Liver (tissue), 9 donors: ENCODE results near the gene CES1. TPM values are rescaled to one million over a fixed set of nuclear protein-coding genes. Genes with fewer than 3 reads are reported as not detected.

ENCODE experiments used
- DNase-seq: peaks from one replicate; pipeline ENCODE4 v3.0.0-alpha.2; 2017; ENCODE audit warnings: low spot score
- H3K27ac ChIP-seq, 2 donors: one replicate each; pipeline ENCODE4 v1.7.0; 2013; ENCODE audit warnings: inconsistent platforms in 2 of 2, low read length in 2 of 2, control low read depth in 1 of 2, low read depth in 1 of 2, mild to moderate bottlenecking in 1 of 2
- H3K27me3 ChIP-seq, 4 donors: one replicate each; pipeline versions ENCODE4 v1.6.1 to v1.7.0; 2013; ENCODE audit warnings: low read length in 3 of 4, inconsistent platforms in 1 of 4, mild to moderate bottlenecking in 1 of 4, moderate library complexity in 1 of 4; ENCODE audit not compliant: control insufficient read depth in 4 of 4, insufficient read depth in 4 of 4
- H3K36me3 ChIP-seq, 4 donors: one replicate each; pipeline versions ENCODE4 v1.6.1 to v1.7.0; 2013; ENCODE audit warnings: low read length in 3 of 4, mild to moderate bottlenecking in 3 of 4, low read depth in 1 of 4, moderate library complexity in 1 of 4; ENCODE audit not compliant: control insufficient read depth in 4 of 4, insufficient read depth in 3 of 4
- H3K4me1 ChIP-seq, 4 donors: one replicate each; pipeline versions ENCODE4 v1.6.1 to v1.7.0; 2013; ENCODE audit warnings: low read length in 3 of 4, mild to moderate bottlenecking in 3 of 4, moderate library complexity in 1 of 4; ENCODE audit not compliant: control insufficient read depth in 4 of 4, insufficient read depth in 4 of 4
- H3K4me3 ChIP-seq, 3 donors: one replicate each; pipeline versions ENCODE4 v1.6.1 to v1.7.0; 2013; ENCODE audit warnings: low read length in 3 of 3, control low read depth in 1 of 3, low read depth in 1 of 3, mild to moderate bottlenecking in 1 of 3
- H3K9ac ChIP-seq, 2 donors: one replicate each; pipeline ENCODE4 v1.7.0; 2013; ENCODE audit warnings: low read length in 2 of 2, mild to moderate bottlenecking in 2 of 2, moderate library complexity in 2 of 2, control low read depth in 1 of 2, low read depth in 1 of 2
- H3K9me3 ChIP-seq, 4 donors: one replicate each; pipeline versions ENCODE4 v1.6.1 to v1.7.0; 2013; ENCODE audit warnings: low read length in 3 of 4; ENCODE audit not compliant: control insufficient read depth in 4 of 4
- CTCF ChIP-seq: fragments of 150-350 bp; IDR thresholded peaks from 2 replicates; pipeline ENCODE4 v1.5.1; 2017; ENCODE audit warnings: improper control_type of control experiment, low read depth, low read length; ENCODE audit not compliant: missing input control
- FOXA1 ChIP-seq: IDR thresholded peaks from 2 replicates; pipeline ENCODE4 v1.6.1; 2016; ENCODE audit warnings: antibody characterized with exemption
- GABPA ChIP-seq, 2 donors: IDR thresholded peaks in 1 of 2; conservative IDR thresholded peaks in 1 of 2; 2 replicates each; pipeline ENCODE4 v1.6.1; 2016; ENCODE audit warnings: antibody characterized with exemption in 2 of 2, mild to moderate bottlenecking in 1 of 2, moderate library complexity in 1 of 2
- HNF4G ChIP-seq: IDR thresholded peaks from 2 replicates; pipeline ENCODE4 v1.6.1; 2016; ENCODE audit warnings: antibody characterized with exemption
- JUND ChIP-seq, 2 donors: IDR thresholded peaks; 2 replicates each; pipeline ENCODE4 v1.6.1; 2016; ENCODE audit warnings: antibody characterized with exemption in 2 of 2
- NR2F2 ChIP-seq: IDR thresholded peaks from 2 replicates; pipeline ENCODE4 v1.6.1; 2016; ENCODE audit warnings: antibody characterized with exemption
- RAD21 ChIP-seq, 2 donors: IDR thresholded peaks; 2 replicates each; pipeline ENCODE4 v1.6.1; 2016; ENCODE audit warnings: antibody characterized with exemption in 2 of 2, mild to moderate bottlenecking in 2 of 2
- RXRA ChIP-seq, 2 donors: IDR thresholded peaks; 2 replicates each; pipeline ENCODE4 v1.6.1; 2017 to 2018; ENCODE audit warnings: antibody characterized with exemption in 2 of 2, mild to moderate bottlenecking in 1 of 2
- SP1 ChIP-seq: IDR thresholded peaks from 2 replicates; pipeline ENCODE4 v1.6.1; 2018; ENCODE audit warnings: antibody characterized with exemption, mild to moderate bottlenecking
- TAF1 ChIP-seq: conservative IDR thresholded peaks from 2 replicates; pipeline ENCODE4 v1.6.1; 2016; ENCODE audit warnings: antibody characterized with exemption, mild to moderate bottlenecking
- YY1 ChIP-seq: IDR thresholded peaks from 2 replicates; pipeline ENCODE4 v1.6.1; 2016; ENCODE audit warnings: antibody characterized with exemption, mild to moderate bottlenecking
- WGBS: extraction: QIAGEN DNeasy Blood & Tissue Kit; methylation state at CpG from one replicate; pipeline ENCODE4 v1.1.7; 2013; 5-methylcytosine and 5-hydroxymethylcytosine counted together
- polyA plus RNA-seq, 2 donors: library from polyadenylated mRNA; stranded (reverse) in 1 of 2; unstranded in 1 of 2; fragments of 200-250 nt in 1 of 2; fragments of >200 nt in 1 of 2; fragmentation: Nextera tagmentation in 1 of 2; extraction: Ambion mirVana in 1 of 2; gene quantifications; one replicate each; pipeline versions ENCODE4 v1.2.1 to v1.2.3, GENCODE V29; 2013 to 2015
- total RNA-seq, 2 donors: library from RNA; depleted of rRNA; stranded (reverse); fragments of >200 nt; gene quantifications; one replicate each; pipeline ENCODE4 v1.2.3, GENCODE V29; 2014
- TF ChIP-seq, protein P1 (sequence below): IDR thresholded peaks from 2 replicates; pipeline ENCODE4 v1.6.1; 2016; ENCODE audit warnings: antibody characterized with exemption
- TF ChIP-seq, protein P2 (sequence below): IDR thresholded peaks from 2 replicates; pipeline ENCODE4 v1.6.1; 2016; ENCODE audit warnings: antibody characterized with exemption
- TF ChIP-seq, protein P3 (sequence below): IDR thresholded peaks from 2 replicates; pipeline ENCODE4 v1.6.1; 2016; ENCODE audit warnings: antibody characterized with exemption, mild to moderate bottlenecking
- TF ChIP-seq, protein P4 (sequence below): IDR thresholded peaks from 2 replicates; pipeline ENCODE4 v1.6.1; 2016; ENCODE audit warnings: antibody characterized with exemption
- donor health status: healthy.
- donor health status: healthy.
- donor health status: healthy.
- donor health status: healthy.
- donor health status: healthy.

Gene CES1
- total and polyA plus RNA-seq, 4 donors, result 8.4 to 1,773 (median 546) TPM

GRCh38 chr16:55849536-55849935 is 16.6 kb upstream of the CES1 start (continued):
- no peak for TF ChIP-seq CTCF
- TF ChIP-seq, protein P1, sequence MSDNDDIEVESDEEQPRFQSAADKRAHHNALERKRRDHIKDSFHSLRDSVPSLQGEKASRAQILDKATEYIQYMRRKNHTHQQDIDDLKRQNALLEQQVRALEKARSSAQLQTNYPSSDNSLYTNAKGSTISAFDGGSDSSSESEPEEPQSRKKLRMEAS, result no peak
- TF ChIP-seq, protein P2, sequence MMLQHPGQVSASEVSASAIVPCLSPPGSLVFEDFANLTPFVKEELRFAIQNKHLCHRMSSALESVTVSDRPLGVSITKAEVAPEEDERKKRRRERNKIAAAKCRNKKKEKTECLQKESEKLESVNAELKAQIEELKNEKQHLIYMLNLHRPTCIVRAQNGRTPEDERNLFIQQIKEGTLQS, result no peak

DNA sequence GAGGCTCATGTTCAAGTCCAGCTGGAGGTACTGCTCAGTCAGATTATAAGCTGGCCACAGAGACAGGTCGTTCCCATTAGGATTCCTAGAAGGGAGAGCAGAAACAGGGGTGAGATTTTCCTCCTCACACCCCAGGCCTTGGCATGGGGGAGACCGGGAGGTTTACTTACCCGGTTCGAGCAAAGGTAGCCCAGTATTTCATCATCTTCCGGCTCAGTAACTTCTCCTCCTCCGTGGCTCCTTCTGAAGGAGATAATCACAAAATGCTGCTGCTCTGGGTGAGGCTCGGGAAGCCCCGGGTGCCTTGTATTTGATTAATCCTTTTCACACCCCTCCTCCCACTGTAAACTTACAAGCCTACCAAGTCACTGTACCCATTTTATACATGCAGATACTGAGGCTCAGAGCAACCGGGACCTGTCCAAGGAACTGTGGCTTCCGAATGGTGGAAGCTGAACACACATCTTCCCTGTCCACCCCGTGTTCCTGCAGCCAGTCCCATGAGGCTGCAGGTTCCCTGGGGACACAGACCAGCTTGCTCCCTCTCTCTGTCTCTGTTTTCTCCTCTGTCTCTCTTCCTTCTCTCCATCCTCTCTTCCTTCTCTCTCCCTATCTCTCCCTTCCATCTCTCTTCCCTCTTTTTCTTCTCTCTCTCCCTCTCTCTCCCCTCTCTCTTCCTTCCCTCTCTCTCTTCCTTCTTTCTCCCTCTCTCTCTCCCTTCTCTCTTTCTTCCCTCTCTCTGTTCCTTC is 13.9 kb upstream of the CES1 start:
- Histone ChIP-seq H3K36me3 (no peaks in the 10 kb centered on the region), H3K4me1 (no peaks in the 10 kb centered on the region), H3K27ac (no peak overlapping the region), H3K4me3 (no peak overlapping the region), H3K27me3 (no peaks in the 10 kb centered on the region), H3K9ac (no peak overlapping the region), H3K9me3 (no peaks in the 10 kb centered on the region)
- DNase-seq, result no peak
- 36% methylated on average over 11 of the region's 11 CpGs for WGBS
- TF ChIP-seq, protein P3, sequence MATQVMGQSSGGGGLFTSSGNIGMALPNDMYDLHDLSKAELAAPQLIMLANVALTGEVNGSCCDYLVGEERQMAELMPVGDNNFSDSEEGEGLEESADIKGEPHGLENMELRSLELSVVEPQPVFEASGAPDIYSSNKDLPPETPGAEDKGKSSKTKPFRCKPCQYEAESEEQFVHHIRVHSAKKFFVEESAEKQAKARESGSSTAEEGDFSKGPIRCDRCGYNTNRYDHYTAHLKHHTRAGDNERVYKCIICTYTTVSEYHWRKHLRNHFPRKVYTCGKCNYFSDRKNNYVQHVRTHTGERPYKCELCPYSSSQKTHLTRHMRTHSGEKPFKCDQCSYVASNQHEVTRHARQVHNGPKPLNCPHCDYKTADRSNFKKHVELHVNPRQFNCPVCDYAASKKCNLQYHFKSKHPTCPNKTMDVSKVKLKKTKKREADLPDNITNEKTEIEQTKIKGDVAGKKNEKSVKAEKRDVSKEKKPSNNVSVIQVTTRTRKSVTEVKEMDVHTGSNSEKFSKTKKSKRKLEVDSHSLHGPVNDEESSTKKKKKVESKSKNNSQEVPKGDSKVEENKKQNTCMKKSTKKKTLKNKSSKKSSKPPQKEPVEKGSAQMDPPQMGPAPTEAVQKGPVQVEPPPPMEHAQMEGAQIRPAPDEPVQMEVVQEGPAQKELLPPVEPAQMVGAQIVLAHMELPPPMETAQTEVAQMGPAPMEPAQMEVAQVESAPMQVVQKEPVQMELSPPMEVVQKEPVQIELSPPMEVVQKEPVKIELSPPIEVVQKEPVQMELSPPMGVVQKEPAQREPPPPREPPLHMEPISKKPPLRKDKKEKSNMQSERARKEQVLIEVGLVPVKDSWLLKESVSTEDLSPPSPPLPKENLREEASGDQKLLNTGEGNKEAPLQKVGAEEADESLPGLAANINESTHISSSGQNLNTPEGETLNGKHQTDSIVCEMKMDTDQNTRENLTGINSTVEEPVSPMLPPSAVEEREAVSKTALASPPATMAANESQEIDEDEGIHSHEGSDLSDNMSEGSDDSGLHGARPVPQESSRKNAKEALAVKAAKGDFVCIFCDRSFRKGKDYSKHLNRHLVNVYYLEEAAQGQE, result no peak

DNA sequence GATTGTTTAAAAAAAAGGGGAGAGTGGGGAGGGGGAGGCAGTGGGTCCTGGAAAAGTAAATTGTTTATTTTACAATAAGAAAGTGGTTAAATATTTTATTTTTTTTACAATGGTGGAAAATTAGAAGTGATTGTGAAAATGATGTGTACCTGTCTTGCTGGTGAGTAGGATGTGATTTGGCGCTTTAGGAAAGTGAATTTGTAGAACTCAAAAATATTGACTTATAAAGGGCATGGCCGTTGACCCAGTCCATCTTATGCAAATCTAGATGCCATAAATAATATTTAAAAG is 10.2 kb upstream of the CES1 start:
- H3K27me3 ChIP-seq, result no peaks in the 10 kb centered on the region
- H3K4me1 ChIP-seq, result peaks cover 0 to 5% (median 0%) of the 10 kb centered on the region in 4 donors
- H3K4me3 ChIP-seq, result no peak overlapping the region
- H3K36me3 ChIP-seq, result no peaks in the 10 kb centered on the region
- no peak for DNase-seq
- H3K27ac ChIP-seq, result no peak overlapping the region
- H3K9me3 ChIP-seq, result no peaks in the 10 kb centered on the region
- no peak overlapping the region for H3K9ac ChIP-seq
- WGBS, result 38% methylated on average over 2 of the region's 2 CpGs
- TF ChIP-seq GABPA (IDR thresholded peaks at IDR 0.05 in 1 of 2, conservative IDR thresholded peaks at IDR 0.05 in 1 of 2) (no peak), RXRA (IDR thresholded peaks at IDR 0.05) (no peak), RAD21 (IDR thresholded peaks at IDR 0.05) (no peak), TAF1 (no peak), FOXA1 (no peak), SP1 (no peak), HNF4G (no peak), NR2F2 (no peak), JUND (IDR thresholded peaks at IDR 0.05) (no peak), YY1 (no peak)
- TF ChIP-seq, protein P4, sequence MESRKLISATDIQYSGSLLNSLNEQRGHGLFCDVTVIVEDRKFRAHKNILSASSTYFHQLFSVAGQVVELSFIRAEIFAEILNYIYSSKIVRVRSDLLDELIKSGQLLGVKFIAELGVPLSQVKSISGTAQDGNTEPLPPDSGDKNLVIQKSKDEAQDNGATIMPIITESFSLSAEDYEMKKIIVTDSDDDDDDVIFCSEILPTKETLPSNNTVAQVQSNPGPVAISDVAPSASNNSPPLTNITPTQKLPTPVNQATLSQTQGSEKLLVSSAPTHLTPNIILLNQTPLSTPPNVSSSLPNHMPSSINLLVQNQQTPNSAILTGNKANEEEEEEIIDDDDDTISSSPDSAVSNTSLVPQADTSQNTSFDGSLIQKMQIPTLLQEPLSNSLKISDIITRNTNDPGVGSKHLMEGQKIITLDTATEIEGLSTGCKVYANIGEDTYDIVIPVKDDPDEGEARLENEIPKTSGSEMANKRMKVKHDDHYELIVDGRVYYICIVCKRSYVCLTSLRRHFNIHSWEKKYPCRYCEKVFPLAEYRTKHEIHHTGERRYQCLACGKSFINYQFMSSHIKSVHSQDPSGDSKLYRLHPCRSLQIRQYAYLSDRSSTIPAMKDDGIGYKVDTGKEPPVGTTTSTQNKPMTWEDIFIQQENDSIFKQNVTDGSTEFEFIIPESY, result no peak
- TF ChIP-seq, protein P1, result no peak
- TF ChIP-seq, protein P3, result no peak
- TF ChIP-seq, protein P2, result no peak
